ENCODE results near the gene ZNHIT2. TPM values are rescaled to one million over a fixed set of nuclear protein-coding genes. Genes with fewer than 3 reads are reported as not detected.
A peak's percentile ranks its signal among the peaks of the same experiment; 100 is the strongest.

The ZNHIT2 gene
- total RNA-seq, 1 experiment from 2014 or later: 27.1 TPM

DNA sequence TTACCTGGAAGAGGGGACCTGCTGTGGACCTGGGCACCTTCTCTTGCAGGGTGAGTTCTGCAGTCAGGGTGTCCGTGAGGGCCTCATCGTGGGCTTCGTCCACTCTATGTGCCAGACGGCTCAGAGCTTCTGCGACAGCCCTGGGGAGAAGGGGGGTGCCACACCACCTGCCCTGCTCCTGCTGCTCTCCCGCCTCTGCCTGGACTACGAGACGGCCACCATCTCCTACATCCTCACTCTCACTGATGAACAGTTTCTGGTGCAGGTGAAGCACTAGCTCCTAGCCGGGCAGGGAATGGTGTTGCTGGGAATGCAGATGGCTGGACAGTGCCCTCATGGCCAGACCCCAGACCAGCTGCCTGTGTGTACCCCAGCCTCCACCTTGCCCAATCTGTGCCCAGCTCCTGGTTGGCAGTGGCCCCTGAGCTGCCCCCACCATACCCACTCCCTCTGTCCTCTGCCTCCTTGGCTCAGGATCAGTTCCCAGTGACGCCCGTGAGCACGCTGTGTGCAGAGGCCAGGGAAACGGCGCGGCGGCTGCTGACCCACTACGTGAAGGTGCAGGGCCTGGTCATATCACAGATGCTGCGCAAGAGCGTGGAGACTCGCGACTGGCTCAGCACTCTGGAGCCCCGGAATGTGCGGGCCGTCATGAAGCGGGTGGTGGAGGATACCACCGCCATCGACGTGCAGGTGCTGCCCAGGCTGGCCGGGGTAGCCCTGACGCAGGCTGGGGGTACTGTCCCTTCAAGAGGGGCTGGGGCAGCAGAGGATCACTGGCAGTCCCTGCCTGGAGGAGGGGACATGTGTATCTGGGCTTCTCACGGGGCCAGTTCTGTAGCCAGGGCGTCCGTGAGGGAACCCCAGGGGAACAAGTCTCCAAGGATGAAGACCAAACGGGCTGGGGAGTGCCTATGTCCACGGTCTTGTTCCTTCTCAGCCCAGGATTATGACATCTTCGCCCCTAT lies 8.0 kb downstream of the ZNHIT2 start:
- POLR2A ChIA-PET: interaction anchor here (1.0 kb wide), 1 partner anchor 7 kb away, joined by 6 read pairs; no protein-coding TSS in a partner anchor
- no TSS peak for BruUV-seq (replicated peaks)
- TF ChIP-seq REST (IDR thresholded peaks at IDR 0.05; ENCODE audit: insufficient read depth in 1 of 2, low read depth in 2 of 2, low read length in 1 of 2) (no peak), TCF7L2 (IDR thresholded peaks at IDR 0.05; ENCODE audit: low read depth, low read length) (no peak), POLR2AphosphoS5 (IDR thresholded peaks at IDR 0.05; ENCODE audit: low read depth, low read length) (no peak), SIN3A (IDR thresholded peaks at IDR 0.05; ENCODE audit: borderline replicate concordance, insufficient read depth, low read depth, low read length) (no peak)
- TF ChIP-seq, protein P1, sequence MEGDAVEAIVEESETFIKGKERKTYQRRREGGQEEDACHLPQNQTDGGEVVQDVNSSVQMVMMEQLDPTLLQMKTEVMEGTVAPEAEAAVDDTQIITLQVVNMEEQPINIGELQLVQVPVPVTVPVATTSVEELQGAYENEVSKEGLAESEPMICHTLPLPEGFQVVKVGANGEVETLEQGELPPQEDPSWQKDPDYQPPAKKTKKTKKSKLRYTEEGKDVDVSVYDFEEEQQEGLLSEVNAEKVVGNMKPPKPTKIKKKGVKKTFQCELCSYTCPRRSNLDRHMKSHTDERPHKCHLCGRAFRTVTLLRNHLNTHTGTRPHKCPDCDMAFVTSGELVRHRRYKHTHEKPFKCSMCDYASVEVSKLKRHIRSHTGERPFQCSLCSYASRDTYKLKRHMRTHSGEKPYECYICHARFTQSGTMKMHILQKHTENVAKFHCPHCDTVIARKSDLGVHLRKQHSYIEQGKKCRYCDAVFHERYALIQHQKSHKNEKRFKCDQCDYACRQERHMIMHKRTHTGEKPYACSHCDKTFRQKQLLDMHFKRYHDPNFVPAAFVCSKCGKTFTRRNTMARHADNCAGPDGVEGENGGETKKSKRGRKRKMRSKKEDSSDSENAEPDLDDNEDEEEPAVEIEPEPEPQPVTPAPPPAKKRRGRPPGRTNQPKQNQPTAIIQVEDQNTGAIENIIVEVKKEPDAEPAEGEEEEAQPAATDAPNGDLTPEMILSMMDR (IDR thresholded peaks at IDR 0.05): no peak
- Histone ChIP-seq H3K4me1 (ENCODE audit: control insufficient read depth, insufficient read depth, low read length) (peaks cover 21% of the 10 kb centered on the region), H3K36me3 (ENCODE audit: control insufficient read depth, insufficient read depth, low read length) (no peaks in the 10 kb centered on the region), H3K27me3 (ENCODE audit: control insufficient read depth, insufficient read depth, low read length) (no peaks in the 10 kb centered on the region), H3K9me3 (ENCODE audit: control insufficient read depth, insufficient read depth, low read depth, low read length) (no peaks in the 10 kb centered on the region), H3K27ac (ENCODE audit: low read length) (no peak overlapping the region), H3K4me3 (ENCODE audit: low read depth in 2 of 2, low read length in 2 of 2) (no peak overlapping the region)
- DNase-seq (ENCODE audit: low read depth, low spot score): no peak
- in situ Hi-C loops (cut with HindIII; ENCODE audit: low pct_unique_long_range_greater_than_20kb, low sequenced_read_pairs): no loop called here
- CTCF ChIA-PET: interaction anchor here (0.9 to 1.3 kb wide), 4 partner anchors 8 to 255 kb away, joined by 3 to 6 read pairs (median 4); no protein-coding TSS in a partner anchor
- intact Hi-C loops (cut with micrococcal nuclease; ENCODE audit: unreplicated experiment): loop anchor here (10.0 kb wide), 1 partner anchor 265 kb away; the partner anchor contains the start of gene CDC42BPG
- no peak for ATAC-seq

DNA sequence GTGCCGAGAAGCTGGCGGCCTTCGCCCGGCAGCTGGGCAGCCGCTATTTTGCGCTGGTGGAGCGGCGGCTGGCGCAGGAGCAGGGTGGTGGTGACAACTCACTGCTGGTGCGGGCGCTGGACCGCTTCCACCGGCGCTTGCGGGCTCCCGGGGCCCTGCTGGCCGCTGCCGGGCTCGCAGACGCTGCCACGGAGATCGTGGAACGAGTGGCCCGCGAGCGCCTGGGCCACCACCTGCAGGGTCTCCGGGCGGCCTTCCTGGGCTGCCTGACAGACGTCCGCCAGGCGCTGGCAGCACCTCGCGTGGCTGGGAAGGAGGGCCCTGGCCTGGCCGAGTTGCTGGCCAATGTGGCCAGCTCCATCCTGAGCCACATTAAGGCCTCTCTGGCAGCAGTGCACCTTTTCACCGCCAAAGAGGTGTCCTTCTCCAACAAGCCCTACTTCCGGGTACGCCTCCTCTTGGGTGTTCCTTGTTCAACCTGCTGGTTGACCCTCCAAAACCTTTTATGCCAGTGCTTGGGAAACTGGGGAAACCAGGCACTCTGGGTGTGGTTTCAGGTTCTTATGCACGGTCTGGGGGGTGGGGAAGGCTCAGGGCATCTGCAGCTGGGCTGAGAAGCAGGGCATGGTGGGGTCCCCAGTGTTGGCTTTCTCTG lies 8.9 kb downstream of the ZNHIT2 start:
- TF ChIP-seq POLR2AphosphoS5 (IDR thresholded peaks at IDR 0.05; ENCODE audit: low read depth, low read length): no peak
- 0 out of 4 replicates have a peak, but pooled peaks of 1 of the 2 experiments have one; percentile 15 for TF ChIP-seq REST (IDR thresholded peaks at IDR 0.05; ENCODE audit: insufficient read depth in 1 of 2, low read depth in 2 of 2, low read length in 1 of 2)
- no peak for TF ChIP-seq SIN3A (IDR thresholded peaks at IDR 0.05; ENCODE audit: borderline replicate concordance, insufficient read depth, low read depth, low read length)
- TF ChIP-seq, protein P1 (IDR thresholded peaks at IDR 0.05): no peak
- TF ChIP-seq TCF7L2 (IDR thresholded peaks at IDR 0.05; ENCODE audit: low read depth, low read length): no peak
- no TSS peak for BruUV-seq (replicated peaks)
- H3K27me3 ChIP-seq (ENCODE audit: control insufficient read depth, insufficient read depth, low read length): no peaks in the 10 kb centered on the region
- CTCF ChIA-PET: no interaction called here
- no peaks in the 10 kb centered on the region for H3K9me3 ChIP-seq (ENCODE audit: control insufficient read depth, insufficient read depth, low read depth, low read length)
- H3K4me3 ChIP-seq (ENCODE audit: low read depth in 2 of 2, low read length in 2 of 2): no peak overlapping the region
- no peak overlapping the region for H3K27ac ChIP-seq (ENCODE audit: low read length)
- intact Hi-C loops (cut with micrococcal nuclease; ENCODE audit: unreplicated experiment): no loop called here
- DNase-seq (ENCODE audit: low read depth, low spot score): no peak
- peaks cover 19% of the 10 kb centered on the region for H3K4me1 ChIP-seq (ENCODE audit: control insufficient read depth, insufficient read depth, low read length)
- POLR2A ChIA-PET: no interaction called here
- ATAC-seq: no peak
- H3K36me3 ChIP-seq (ENCODE audit: control insufficient read depth, insufficient read depth, low read length): no peaks in the 10 kb centered on the region
- in situ Hi-C loops (cut with HindIII; ENCODE audit: low pct_unique_long_range_greater_than_20kb, low sequenced_read_pairs): no loop called here

All from Panc1 (cell line).